GM13976 (cell line): ENCODE data around the gene SPECC1.
"Not testable (repeated sequence)": the region's sequence is repeated elsewhere in the genome, so short reads cannot be mapped to it uniquely, and the experiment has no call there.

Experiments used
- DNase-seq: peaks from one replicate; pipeline ENCODE4 v3.0.0; 2012; ENCODE audit warnings: low spot score
- CTCF ChIP-seq: IDR thresholded peaks from 2 replicates; pipeline ENCODE4 v1.5.1; 2012; ENCODE audit warnings: borderline replicate concordance, mild to moderate bottlenecking; ENCODE audit not compliant: insufficient read depth; ENCODE audit errors: extremely low read depth, missing control alignments, control extremely low read depth
- in situ Hi-C: fragments of 300-500 bp; cut with MboI; formaldehyde crosslinking; loops from one replicate; pipeline ENCODE4 v1.12.0; 2022; ENCODE audit warnings: low sequenced_read_pairs, mixed read lengths, inconsistent platforms; ENCODE audit not compliant: unreplicated experiment

The SPECC1 gene

DNA sequence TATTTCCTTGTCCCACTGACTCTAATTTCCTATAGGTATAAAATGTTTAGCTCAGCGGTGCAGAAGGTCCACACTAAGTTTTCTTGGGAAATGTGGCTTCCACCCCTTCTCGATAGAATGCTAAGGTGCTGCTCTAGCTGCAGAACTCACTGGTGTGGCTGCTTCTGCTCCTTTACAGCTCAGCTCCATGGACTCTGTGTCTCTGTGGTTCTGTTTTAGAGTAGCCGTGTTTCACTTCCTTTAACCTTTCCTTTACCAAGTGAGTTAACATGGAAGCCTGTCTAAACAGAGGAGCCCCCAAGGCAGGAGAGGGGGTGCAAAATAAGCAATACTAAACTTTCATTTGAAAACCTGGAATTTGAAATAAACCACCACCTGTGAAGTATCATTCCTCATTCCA, 65.3 kb downstream of the SPECC1 start:
- no peak for TF ChIP-seq CTCF
- in situ Hi-C loops: no loop called here
- no peak for DNase-seq

- in situ Hi-C loops, DNase-seq: not testable (repeated sequence)
These were observed 67.0 kb downstream of the SPECC1 start for GRCh38 chr17:20076137-20076536.

- DNase-seq: no peak
- no peak for TF ChIP-seq CTCF
- in situ Hi-C loops: no loop called here
These were observed 69.0 kb downstream of the SPECC1 start for GRCh38 chr17:20077978-20078685.

- no peak for TF ChIP-seq CTCF
- in situ Hi-C loops: no loop called here
- DNase-seq: no peak
These were observed 71.4 kb downstream of the SPECC1 start for GRCh38 chr17:20080513-20080912.

- DNase-seq: no peak
- TF ChIP-seq CTCF: no peak
- in situ Hi-C loops: no loop called here
These were observed 74.1 kb downstream of the SPECC1 start for GRCh38 chr17:20083156-20083859.

- DNase-seq: no peak
- in situ Hi-C loops: no loop called here
- no peak for TF ChIP-seq CTCF
These were observed 75.6 kb downstream of the SPECC1 start for GRCh38 chr17:20084621-20085282.

- no peak for TF ChIP-seq CTCF
- no peak for DNase-seq
- in situ Hi-C loops: no loop called here
These were observed 76.2 kb downstream of the SPECC1 start for GRCh38 chr17:20085283-20085845.
